SK-N-SH treated with all-trans-retinoic acid at 6 μM for 48 hours (cell line): ENCODE measurements around the gene SKI.
A peak's percentile ranks its signal among the peaks of the same experiment; 100 is the strongest.

Source experiments
- ATAC-seq: fragments of 200-7000 bp; cut with Tn5 transposase; 3 replicates; pipeline ENCODE4 v1.9.1; 2020; ENCODE audit warnings: mild to moderate bottlenecking, moderate library complexity
- ARNTL ChIP-seq: fragments of 450-650 bp; formaldehyde crosslinking; IDR thresholded peaks from 2 replicates; pipeline ENCODE4 v1.5.0; 2020; ENCODE audit warnings: low read depth, mild to moderate bottlenecking, moderate library complexity, borderline replicate concordance
- CSDC2 ChIP-seq: fragments of 250-450 bp; sonication (Bioruptor Pico); IDR thresholded peaks from 2 replicates; pipeline ENCODE4 v1.5.0; 2020; ENCODE audit warnings: mild to moderate bottlenecking, moderate library complexity
- ESRRG ChIP-seq: fragments of 250-450 bp; sonication (Bioruptor Pico); IDR thresholded peaks from 2 replicates; pipeline ENCODE4 v1.6.1; 2021; ENCODE audit warnings: mild to moderate bottlenecking
- GLIS3 ChIP-seq: fragments of 250-450 bp; sonication (Bioruptor Pico); IDR thresholded peaks from 2 replicates; pipeline ENCODE4 v1.5.0; 2020; ENCODE audit warnings: mild to moderate bottlenecking, moderate library complexity
- ISL1 ChIP-seq: fragments of 250-450 bp; sonication (Bioruptor Pico); IDR thresholded peaks from 2 replicates; pipeline ENCODE4 v2.1.2; 2022; ENCODE audit warnings: mild to moderate bottlenecking, moderate library complexity
- OSR1 ChIP-seq: fragments of 250-450 bp; sonication (Bioruptor Pico); IDR thresholded peaks from 2 replicates; pipeline ENCODE4 v1.8.0; 2022; ENCODE audit warnings: moderate library complexity, mild to moderate bottlenecking, inconsistent platforms
- PPARA ChIP-seq: fragments of 250-450 bp; sonication (Bioruptor Pico); IDR thresholded peaks from 2 replicates; pipeline ENCODE4 v1.5.0; 2020; ENCODE audit warnings: mild to moderate bottlenecking, borderline replicate concordance
- RARB ChIP-seq: fragments of 250-450 bp; sonication (Bioruptor Pico); IDR thresholded peaks from 2 replicates; pipeline ENCODE4 v1.8.0; 2021; ENCODE audit warnings: mild to moderate bottlenecking, moderate library complexity
- SNAI2 ChIP-seq: fragments of 250-450 bp; sonication (Bioruptor Pico); IDR thresholded peaks from 2 replicates; pipeline ENCODE4 v1.5.0; 2020; ENCODE audit warnings: mild to moderate bottlenecking, moderate library complexity
- TCF4 ChIP-seq: fragments of 250-450 bp; sonication (Bioruptor Pico); IDR thresholded peaks from 2 replicates; pipeline ENCODE4 v1.8.0; 2021; ENCODE audit warnings: mild to moderate bottlenecking, moderate library complexity, borderline replicate concordance
- TOX ChIP-seq: fragments of 250-450 bp; sonication (Bioruptor Pico); IDR thresholded peaks from 2 replicates; pipeline ENCODE4 v1.8.0; 2021; ENCODE audit warnings: mild to moderate bottlenecking, moderate library complexity, borderline replicate concordance
- ZC3H10 ChIP-seq: fragments of 250-450 bp; sonication (Bioruptor Pico); IDR thresholded peaks from 2 replicates; pipeline ENCODE4 v1.5.1; 2021; ENCODE audit warnings: mild to moderate bottlenecking, moderate library complexity
- ZFP3 ChIP-seq: fragments of 250-450 bp; sonication (Bioruptor Pico); IDR thresholded peaks from 2 replicates; pipeline ENCODE4 v1.5.0; 2020; ENCODE audit warnings: mild to moderate bottlenecking, moderate library complexity
- ZFP30 ChIP-seq: fragments of 450-650 bp; formaldehyde crosslinking; IDR thresholded peaks from 2 replicates; pipeline ENCODE4 v1.5.0; 2022; ENCODE audit warnings: mild to moderate bottlenecking, moderate library complexity
- ZNF565 ChIP-seq: fragments of 450-650 bp; formaldehyde crosslinking; conservative IDR thresholded peaks from 2 replicates; pipeline ENCODE4 v1.5.0; 2020; ENCODE audit warnings: low read depth, mild to moderate bottlenecking, moderate library complexity
- ZNF70 ChIP-seq: fragments of 450-650 bp; formaldehyde crosslinking; IDR thresholded peaks from 2 replicates; pipeline ENCODE4 v1.5.0; 2020; ENCODE audit warnings: mild to moderate bottlenecking, moderate library complexity
- ZNF8 ChIP-seq: fragments of 450-650 bp; formaldehyde crosslinking; IDR thresholded peaks from 2 replicates; pipeline ENCODE4 v1.5.0; 2020; ENCODE audit warnings: mild to moderate bottlenecking, moderate library complexity
- TF ChIP-seq, protein P1 (sequence below): fragments of 250-450 bp; sonication (Bioruptor Pico); IDR thresholded peaks from 2 replicates; pipeline ENCODE4 v1.5.1; 2021; ENCODE audit warnings: mild to moderate bottlenecking, moderate library complexity
- TF ChIP-seq, protein P2 (sequence below): fragments of 250-450 bp; sonication (Bioruptor Pico); IDR thresholded peaks from 2 replicates; pipeline ENCODE4 v1.8.0; 2020; ENCODE audit warnings: mild to moderate bottlenecking, moderate library complexity, borderline replicate concordance
- TF ChIP-seq, protein P3 (sequence below): fragments of 250-450 bp; sonication (Bioruptor Pico); IDR thresholded peaks from 2 replicates; pipeline ENCODE4 v1.8.0; 2021; ENCODE audit warnings: low read depth, mild to moderate bottlenecking, moderate library complexity, borderline replicate concordance
- TF ChIP-seq, protein P4 (sequence below): fragments of 250-450 bp; sonication (Bioruptor Pico); IDR thresholded peaks from 2 replicates; pipeline ENCODE4 v1.5.0; 2020; ENCODE audit warnings: mild to moderate bottlenecking, moderate library complexity
- TF ChIP-seq, protein P5 (sequence below): fragments of 250-450 bp; sonication (Bioruptor Pico); IDR thresholded peaks from 2 replicates; pipeline ENCODE4 v1.5.1; 2020; ENCODE audit warnings: low read depth, mild to moderate bottlenecking, moderate library complexity

Gene SKI

DNA sequence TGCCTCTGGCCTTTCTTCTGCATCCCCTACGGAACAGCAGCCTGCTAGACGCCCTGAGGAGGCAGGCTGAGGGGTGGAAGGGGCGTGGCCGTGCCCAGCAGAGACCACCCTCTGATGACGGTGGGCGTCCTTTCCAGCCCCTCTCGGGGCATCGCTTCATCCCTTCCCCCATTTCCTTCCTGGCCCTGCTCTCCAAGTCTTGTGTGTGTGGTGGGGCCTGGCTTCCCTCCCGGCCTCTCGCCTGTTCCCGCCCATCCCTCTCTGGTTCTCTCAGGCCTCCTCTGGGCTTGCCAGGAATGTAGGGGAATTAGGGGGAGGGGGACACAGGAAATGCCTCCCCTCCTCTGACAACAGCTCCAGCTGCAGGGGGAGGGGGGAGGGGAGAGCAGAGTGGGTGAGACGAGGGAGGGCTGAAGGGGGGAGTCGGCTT, 51.1 kb downstream of the SKI start:
- TF ChIP-seq TCF4 (CRISPR knock-in tag): no peak
- no peak for TF ChIP-seq ARNTL
- TF ChIP-seq ZNF8: no peak
- TF ChIP-seq RARB (CRISPR knock-in tag): no peak
- TF ChIP-seq, protein P1, sequence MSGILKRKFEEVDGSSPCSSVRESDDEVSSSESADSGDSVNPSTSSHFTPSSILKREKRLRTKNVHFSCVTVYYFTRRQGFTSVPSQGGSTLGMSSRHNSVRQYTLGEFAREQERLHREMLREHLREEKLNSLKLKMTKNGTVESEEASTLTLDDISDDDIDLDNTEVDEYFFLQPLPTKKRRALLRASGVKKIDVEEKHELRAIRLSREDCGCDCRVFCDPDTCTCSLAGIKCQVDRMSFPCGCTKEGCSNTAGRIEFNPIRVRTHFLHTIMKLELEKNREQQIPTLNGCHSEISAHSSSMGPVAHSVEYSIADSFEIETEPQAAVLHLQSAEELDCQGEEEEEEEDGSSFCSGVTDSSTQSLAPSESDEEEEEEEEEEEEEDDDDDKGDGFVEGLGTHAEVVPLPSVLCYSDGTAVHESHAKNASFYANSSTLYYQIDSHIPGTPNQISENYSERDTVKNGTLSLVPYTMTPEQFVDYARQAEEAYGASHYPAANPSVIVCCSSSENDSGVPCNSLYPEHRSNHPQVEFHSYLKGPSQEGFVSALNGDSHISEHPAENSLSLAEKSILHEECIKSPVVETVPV (CRISPR knock-in tag): no peak
- no peak for TF ChIP-seq ESRRG (CRISPR knock-in tag)
- no peak for TF ChIP-seq ZNF565
- TF ChIP-seq TOX: no peak
- TF ChIP-seq, protein P2, sequence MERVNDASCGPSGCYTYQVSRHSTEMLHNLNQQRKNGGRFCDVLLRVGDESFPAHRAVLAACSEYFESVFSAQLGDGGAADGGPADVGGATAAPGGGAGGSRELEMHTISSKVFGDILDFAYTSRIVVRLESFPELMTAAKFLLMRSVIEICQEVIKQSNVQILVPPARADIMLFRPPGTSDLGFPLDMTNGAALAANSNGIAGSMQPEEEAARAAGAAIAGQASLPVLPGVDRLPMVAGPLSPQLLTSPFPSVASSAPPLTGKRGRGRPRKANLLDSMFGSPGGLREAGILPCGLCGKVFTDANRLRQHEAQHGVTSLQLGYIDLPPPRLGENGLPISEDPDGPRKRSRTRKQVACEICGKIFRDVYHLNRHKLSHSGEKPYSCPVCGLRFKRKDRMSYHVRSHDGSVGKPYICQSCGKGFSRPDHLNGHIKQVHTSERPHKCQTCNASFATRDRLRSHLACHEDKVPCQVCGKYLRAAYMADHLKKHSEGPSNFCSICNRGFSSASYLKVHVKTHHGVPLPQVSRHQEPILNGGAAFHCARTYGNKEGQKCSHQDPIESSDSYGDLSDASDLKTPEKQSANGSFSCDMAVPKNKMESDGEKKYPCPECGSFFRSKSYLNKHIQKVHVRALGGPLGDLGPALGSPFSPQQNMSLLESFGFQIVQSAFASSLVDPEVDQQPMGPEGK (CRISPR knock-in tag): no peak
- TF ChIP-seq, protein P3, sequence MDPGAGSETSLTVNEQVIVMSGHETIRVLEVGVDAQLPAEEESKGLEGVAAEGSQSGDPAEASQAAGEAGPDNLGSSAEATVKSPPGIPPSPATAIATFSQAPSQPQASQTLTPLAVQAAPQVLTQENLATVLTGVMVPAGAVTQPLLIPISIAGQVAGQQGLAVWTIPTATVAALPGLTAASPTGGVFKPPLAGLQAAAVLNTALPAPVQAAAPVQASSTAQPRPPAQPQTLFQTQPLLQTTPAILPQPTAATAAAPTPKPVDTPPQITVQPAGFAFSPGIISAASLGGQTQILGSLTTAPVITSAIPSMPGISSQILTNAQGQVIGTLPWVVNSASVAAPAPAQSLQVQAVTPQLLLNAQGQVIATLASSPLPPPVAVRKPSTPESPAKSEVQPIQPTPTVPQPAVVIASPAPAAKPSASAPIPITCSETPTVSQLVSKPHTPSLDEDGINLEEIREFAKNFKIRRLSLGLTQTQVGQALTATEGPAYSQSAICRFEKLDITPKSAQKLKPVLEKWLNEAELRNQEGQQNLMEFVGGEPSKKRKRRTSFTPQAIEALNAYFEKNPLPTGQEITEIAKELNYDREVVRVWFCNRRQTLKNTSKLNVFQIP (CRISPR knock-in tag): no peak
- TF ChIP-seq PPARA: no peak
- no peak for TF ChIP-seq GLIS3 (CRISPR knock-in tag)
- no peak for TF ChIP-seq ISL1 (CRISPR knock-in tag)
- TF ChIP-seq, protein P4, sequence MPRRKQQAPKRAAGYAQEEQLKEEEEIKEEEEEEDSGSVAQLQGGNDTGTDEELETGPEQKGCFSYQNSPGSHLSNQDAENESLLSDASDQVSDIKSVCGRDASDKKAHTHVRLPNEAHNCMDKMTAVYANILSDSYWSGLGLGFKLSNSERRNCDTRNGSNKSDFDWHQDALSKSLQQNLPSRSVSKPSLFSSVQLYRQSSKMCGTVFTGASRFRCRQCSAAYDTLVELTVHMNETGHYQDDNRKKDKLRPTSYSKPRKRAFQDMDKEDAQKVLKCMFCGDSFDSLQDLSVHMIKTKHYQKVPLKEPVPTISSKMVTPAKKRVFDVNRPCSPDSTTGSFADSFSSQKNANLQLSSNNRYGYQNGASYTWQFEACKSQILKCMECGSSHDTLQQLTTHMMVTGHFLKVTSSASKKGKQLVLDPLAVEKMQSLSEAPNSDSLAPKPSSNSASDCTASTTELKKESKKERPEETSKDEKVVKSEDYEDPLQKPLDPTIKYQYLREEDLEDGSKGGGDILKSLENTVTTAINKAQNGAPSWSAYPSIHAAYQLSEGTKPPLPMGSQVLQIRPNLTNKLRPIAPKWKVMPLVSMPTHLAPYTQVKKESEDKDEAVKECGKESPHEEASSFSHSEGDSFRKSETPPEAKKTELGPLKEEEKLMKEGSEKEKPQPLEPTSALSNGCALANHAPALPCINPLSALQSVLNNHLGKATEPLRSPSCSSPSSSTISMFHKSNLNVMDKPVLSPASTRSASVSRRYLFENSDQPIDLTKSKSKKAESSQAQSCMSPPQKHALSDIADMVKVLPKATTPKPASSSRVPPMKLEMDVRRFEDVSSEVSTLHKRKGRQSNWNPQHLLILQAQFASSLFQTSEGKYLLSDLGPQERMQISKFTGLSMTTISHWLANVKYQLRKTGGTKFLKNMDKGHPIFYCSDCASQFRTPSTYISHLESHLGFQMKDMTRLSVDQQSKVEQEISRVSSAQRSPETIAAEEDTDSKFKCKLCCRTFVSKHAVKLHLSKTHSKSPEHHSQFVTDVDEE (CRISPR knock-in tag): no peak
- no peak for TF ChIP-seq OSR1 (CRISPR knock-in tag)
- no peak for TF ChIP-seq ZNF70
- TF ChIP-seq ZC3H10 (CRISPR knock-in tag): no peak
- TF ChIP-seq SNAI2: no peak
- TF ChIP-seq, protein P5, sequence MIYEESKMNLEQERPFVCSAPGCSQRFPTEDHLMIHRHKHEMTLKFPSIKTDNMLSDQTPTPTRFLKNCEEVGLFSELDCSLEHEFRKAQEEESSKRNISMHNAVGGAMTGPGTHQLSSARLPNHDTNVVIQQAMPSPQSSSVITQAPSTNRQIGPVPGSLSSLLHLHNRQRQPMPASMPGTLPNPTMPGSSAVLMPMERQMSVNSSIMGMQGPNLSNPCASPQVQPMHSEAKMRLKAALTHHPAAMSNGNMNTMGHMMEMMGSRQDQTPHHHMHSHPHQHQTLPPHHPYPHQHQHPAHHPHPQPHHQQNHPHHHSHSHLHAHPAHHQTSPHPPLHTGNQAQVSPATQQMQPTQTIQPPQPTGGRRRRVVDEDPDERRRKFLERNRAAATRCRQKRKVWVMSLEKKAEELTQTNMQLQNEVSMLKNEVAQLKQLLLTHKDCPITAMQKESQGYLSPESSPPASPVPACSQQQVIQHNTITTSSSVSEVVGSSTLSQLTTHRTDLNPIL (CRISPR knock-in tag): no peak
- TF ChIP-seq CSDC2 (CRISPR knock-in tag): no peak

DNA sequence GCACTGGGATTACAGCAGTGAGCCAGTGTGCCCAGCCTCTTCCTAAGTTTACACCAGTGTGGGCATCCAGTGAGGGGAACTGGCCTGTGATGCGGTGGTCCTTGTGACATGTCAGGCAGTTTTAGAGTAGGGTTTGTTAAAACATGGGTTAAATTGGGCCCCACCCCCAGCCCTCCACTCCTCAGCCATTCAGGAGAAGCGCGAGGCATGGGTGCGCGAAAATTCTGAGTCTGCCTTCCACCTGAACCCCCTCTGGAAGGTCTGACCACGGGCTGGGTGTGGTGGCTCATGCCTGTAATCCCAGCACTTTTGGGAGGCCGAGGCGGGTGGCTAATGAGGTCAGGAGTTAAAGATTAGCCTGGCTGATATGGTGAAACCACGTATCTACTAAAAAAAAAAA, 51.7 kb downstream of the SKI start:
- ATAC-seq: no peak
- TF ChIP-seq PPARA (no peak), ISL1 (CRISPR knock-in tag) (no peak), ZNF70 (no peak), ESRRG (CRISPR knock-in tag) (no peak), OSR1 (CRISPR knock-in tag) (no peak), GLIS3 (CRISPR knock-in tag) (no peak), SNAI2 (no peak), ZFP3 (CRISPR knock-in tag) (no peak), ZFP30 (CRISPR knock-in tag) (no peak), TCF4 (CRISPR knock-in tag) (no peak)
- TF ChIP-seq, protein P3 (CRISPR knock-in tag): no peak
- TF ChIP-seq, protein P5 (CRISPR knock-in tag): no peak

More for the DNA sequence above, 51.1 kb downstream of the SKI start:
- ATAC-seq: peak; percentile 42; the same call in 2 of the 3 replicates
